Heart left ventricle (tissue), 16 donors: Measurements from ENCODE around the gene RCVRN. TPM values are rescaled to one million over a fixed set of nuclear protein-coding genes. Genes with fewer than 3 reads are reported as not detected.

Source experiments
- ATAC-seq, 4 donors: fragments of 200-7000 bp; cut with Tn5 transposase; one replicate each; pipeline ENCODE4 v1.9.1; 2020 to 2022; ENCODE audit warnings: moderate library complexity in 4 of 4, mild to moderate bottlenecking in 3 of 4, moderate number of reproducible peaks in 1 of 4
- DNase-seq, 5 donors: peaks; one replicate each; pipeline ENCODE4 v3.0.0-alpha.2; 2020
- H3K27ac ChIP-seq, 12 donors: fragments of 200-600 bp; sonication (generic) in 4 of 12; one replicate each; pipeline versions ENCODE4 v1.5.0 to v1.8.0; 2016 to 2022; ENCODE audit warnings: mild to moderate bottlenecking in 2 of 12
- H3K27me3 ChIP-seq, 9 donors: fragments of 200-600 bp; sonication (generic) in 2 of 9; one replicate each; pipeline versions ENCODE4 v1.5.1 to v1.8.0; 2016 to 2022; ENCODE audit warnings: mild to moderate bottlenecking in 3 of 9
- H3K36me3 ChIP-seq, 9 donors: fragments of 200-600 bp; sonication (generic) in 2 of 9; one replicate each; pipeline versions ENCODE4 v1.5.0 to v1.8.0; 2018 to 2022; ENCODE audit warnings: mild to moderate bottlenecking in 2 of 9
- H3K4me1 ChIP-seq, 12 donors: fragments of 200-600 bp; sonication (generic) in 4 of 12; one replicate each; pipeline versions ENCODE4 v1.5.0 to v1.8.0; 2016 to 2022; ENCODE audit warnings: mild to moderate bottlenecking in 3 of 12
- H3K4me3 ChIP-seq, 12 donors: fragments of 200-600 bp; sonication (generic) in 4 of 12; one replicate each; pipeline versions ENCODE4 v1.5.0 to v1.8.0; 2017 to 2022; ENCODE audit warnings: mild to moderate bottlenecking in 9 of 12, moderate library complexity in 4 of 12
- H3K9me3 ChIP-seq, 12 donors: fragments of 200-600 bp; sonication (generic) in 4 of 12; one replicate each; pipeline versions ENCODE4 v1.5.0 to v1.8.0; 2016 to 2022; ENCODE audit warnings: mild to moderate bottlenecking in 1 of 12
- CTCF ChIP-seq, 12 donors: fragments of 200-600 bp; sonication (generic) in 4 of 12; IDR thresholded peaks; one replicate each; pipeline versions ENCODE4 v1.5.0 to v1.8.0; 2018 to 2022; ENCODE audit warnings: antibody characterized with exemption in 12 of 12, mild to moderate bottlenecking in 5 of 12
- POLR2A ChIP-seq, 2 donors: fragments of 450-650 bp; IDR thresholded peaks; one replicate each; pipeline ENCODE4 v1.6.1; 2017; ENCODE audit warnings: antibody characterized with exemption in 2 of 2, mild to moderate bottlenecking in 2 of 2, moderate library complexity in 2 of 2
- WGBS, 4 donors: extraction: QIAGEN DNeasy Blood & Tissue Kit in 2 of 4; methylation state at CpG; one replicate each; pipeline versions ENCODE4 v1.1.5 to v1.1.7; 2013 to 2018; 5-methylcytosine and 5-hydroxymethylcytosine counted together
- intact Hi-C, 10 donors: fragments of 100-400 bp; cut with DNase I; formaldehyde crosslinking; loops; one replicate each; pipeline versions ENCODE4 v1.11.1 to v1.14.2; 2022
- polyA plus RNA-seq, 2 donors: library from polyadenylated mRNA; stranded (reverse); fragments of 200-250 nt; gene quantifications; one replicate each; pipeline ENCODE4 v1.2.3, GENCODE V29; 2013
- total RNA-seq, 9 donors: library from RNA; depleted of rRNA in 2 of 9; stranded (reverse); fragments of >200 nt in 2 of 9; fragmentation: NEBNext Ultra II Directional in 3 of 9; extraction: Animal tissue kit (Norgen Biotek cat#: 25700) in 3 of 9; gene quantifications; one replicate each; pipeline versions ENCODE4 v1.1.0 to v1.2.4, GENCODE V29; 2016 to 2023
- donor health status: ischemic (EF 13 %, LVEDD 7.1; RV severe dilation, severe dysfunction).
- donor health status: healthy with polysubstance abuse.
- donor health status: DM: no; HTN: yes; CAD: no.
- donor health status: DM: no; HTN: no; CAD: no.
- donor health status: ischemic (EF 25% LVEDD 6.9; RV normal size, moderate dysfunction).
- donor health status: ischemic (EF 25% LVEDD 5.7; RV mildly dilated, moderate dysfunction).
- donor health status: healthy.
- donor health status: DM: yes; HTN: yes; CAD: no.
- donor health status: ischemic (EF 35%, LVEDD 5.7; RV mildly dilated, moderate dysfunction).
- donor health status: nonischemic (EF 11% LVEDD 7.7; RV severe dilation, severe dysfunction).
- donor health status: DM: yes; HTN: yes; CAD: no.
- donor health status: PGD.
- donor health status: ischemic (EF 29% LVEDD 5.4; RV normal size, mild dysfunction).
- donor health status: nonischemic (EF 23%, LVEDD 6.1; RV moderate dilation, normal function).

RCVRN gene
- total and polyA plus RNA-seq, 11 donors, result 0.09 to 1.2 (median 0.19) TPM; not detected in 2

GRCh38 chr17:9859781-9860180 lies 45.3 kb downstream of the RCVRN start:
- WGBS, 4 donors, result 86 to 92% (median 89%) methylated on average over 5 of the region's 5 CpGs
- no peaks in the 10 kb centered on the region for H3K36me3 ChIP-seq
- no peak for DNase-seq
- peaks cover 0 to 28% (median 11%) of the 10 kb centered on the region in 12 donors for H3K9me3 ChIP-seq
- no peak overlapping the region for H3K4me3 ChIP-seq
- no peak for ATAC-seq
- TF ChIP-seq CTCF (IDR thresholded peaks at IDR 0.05) (no peak), POLR2A (IDR thresholded peaks at IDR 0.05) (no peak)
- H3K27ac ChIP-seq, result no peak overlapping the region
- intact Hi-C loops, result no loop called here
- no peaks in the 10 kb centered on the region for H3K4me1 ChIP-seq
- no peaks in the 10 kb centered on the region for H3K27me3 ChIP-seq

- no peak for DNase-seq
- ATAC-seq, result no peak
- Histone ChIP-seq H3K4me1 (no peaks in the 10 kb centered on the region), H3K27me3 (no peaks in the 10 kb centered on the region), H3K36me3 (no peaks in the 10 kb centered on the region), H3K4me3 (no peak overlapping the region), H3K27ac (no peak overlapping the region), H3K9me3 (peaks cover 0 to 13% (median 5%) of the 10 kb centered on the region in 12 donors)
- TF ChIP-seq POLR2A (IDR thresholded peaks at IDR 0.05) (no peak), CTCF (IDR thresholded peaks at IDR 0.05) (no peak)
- WGBS, 4 donors, result 68 to 89% (median 81%) methylated on average over 4 of the region's 4 CpGs
- intact Hi-C loops, result no loop called here
Measured at GRCh38 chr17:9855036-9855435, 50.0 kb downstream of the RCVRN start.

- Histone ChIP-seq H3K4me1 (no peaks in the 10 kb centered on the region), H3K4me3 (no peak overlapping the region), H3K36me3 (no peaks in the 10 kb centered on the region), H3K9me3 (peaks cover 0 to 11% (median 3%) of the 10 kb centered on the region in 12 donors), H3K27me3 (no peaks in the 10 kb centered on the region), H3K27ac (no peak overlapping the region)
- WGBS, 4 donors, result 73 to 78% (median 74%) methylated on average over 5 of the region's 5 CpGs
- intact Hi-C loops, result no loop called here
- no peak for TF ChIP-seq POLR2A (IDR thresholded peaks at IDR 0.05)
- no peak for TF ChIP-seq CTCF (IDR thresholded peaks at IDR 0.05)
- no peak for DNase-seq
- no peak for ATAC-seq
Measured at GRCh38 chr17:9854255-9854654, 50.8 kb downstream of the RCVRN start.

- WGBS, 4 donors, result 88 to 91% (median 90%) methylated on average over 5 of the region's 5 CpGs
- Histone ChIP-seq H3K4me1 (no peaks in the 10 kb centered on the region), H3K27me3 (no peaks in the 10 kb centered on the region), H3K27ac (no peak overlapping the region), H3K36me3 (no peaks in the 10 kb centered on the region), H3K4me3 (no peak overlapping the region), H3K9me3 (no peaks in the 10 kb centered on the region)
- DNase-seq (no peak), ATAC-seq (no peak)
- no peak for TF ChIP-seq CTCF (IDR thresholded peaks at IDR 0.05)
- intact Hi-C loops, result no loop called here
Measured at GRCh38 chr17:9850151-9850550, 54.9 kb downstream of the RCVRN start.

Other genes with a start within 250 kb of the RCVRN start
- 10 to 100 TPM in 8 of 9 donors, 1 to 10 TPM in 1; 1.8 to 71.2 (median 23.4) TPM for gene DHRS7C, start 113.7 kb downstream of the RCVRN start, total RNA-seq
- 10 to 100 TPM; 11.3 to 38.6 TPM for gene DHRS7C, start 113.7 kb downstream of the RCVRN start, polyA plus RNA-seq
- gene GSG1L2, start 83.2 kb downstream of the RCVRN start, total RNA-seq, result not detected
- not detected for gene GSG1L2, start 83.2 kb downstream of the RCVRN start, polyA plus RNA-seq
- gene GLP2R, start 79.3 kb downstream of the RCVRN start, total RNA-seq, result under 1 TPM in 6 of 9 donors, not detected in 3; 0.05 to 0.91 (median 0.15) TPM
- gene GLP2R, start 79.3 kb downstream of the RCVRN start, polyA plus RNA-seq, result under 1 TPM; 0.07 to 0.19 TPM